SU-DHL-6 (cell line): ENCODE results near the gene LZTR1.
"Not testable (repeated sequence)": the region's sequence is repeated elsewhere in the genome, so short reads cannot be mapped to it uniquely, and the experiment has no call there.

ENCODE experiments used
- H2AFZ ChIP-seq: fragments of 200-600 bp; sonication (generic); 2 replicates; pipeline ENCODE4 v1.6.1; 2014; ENCODE audit warnings: low read depth, mild to moderate bottlenecking, moderate library complexity, mixed read lengths, antibody characterized with exemption, low read length; ENCODE audit not compliant: severe bottlenecking
- H3F3A ChIP-seq: fragments of 200-600 bp; shearing (Covaris generic); 2 replicates; pipeline ENCODE4 v1.6.0; 2016; ENCODE audit warnings: antibody characterized with exemption, mild to moderate bottlenecking; ENCODE audit not compliant: insufficient read depth
- H3K27ac ChIP-seq: fragments of 200-600 bp; sonication (generic); 2 replicates; pipeline ENCODE4 v1.5.1; 2016; ENCODE audit warnings: low read depth, mild to moderate bottlenecking, low read length, moderate library complexity, mixed read lengths
- H3K27me3 ChIP-seq: fragments of 200-600 bp; sonication (generic), shearing (Covaris generic); 2 replicates; pipeline ENCODE4 v1.6.0; 2014; ENCODE audit warnings: mild to moderate bottlenecking, low read length
- H3K36me3 ChIP-seq: fragments of 200-600 bp; sonication (generic); 2 replicates; pipeline ENCODE4 v1.6.1; 2014; ENCODE audit warnings: mild to moderate bottlenecking, low read length, mixed read lengths
- H3K4me2 ChIP-seq: fragments of 300-600, 200-600 bp; shearing (Covaris generic), sonication (generic); 2 replicates; pipeline ENCODE4 v1.6.0; 2014; ENCODE audit warnings: low read length, low read depth, mild to moderate bottlenecking; ENCODE audit not compliant: poor library complexity, severe bottlenecking
- H3K4me3 ChIP-seq: fragments of 200-600 bp; sonication (generic); 2 replicates; pipeline ENCODE4 v1.5.1; 2014; ENCODE audit warnings: antibody characterized with exemption, low read length, mild to moderate bottlenecking, mixed read lengths; ENCODE audit not compliant: insufficient read depth, poor library complexity, severe bottlenecking
- H3K79me2 ChIP-seq: fragments of 200-600 bp; sonication (generic); 2 replicates; pipeline ENCODE4 v1.6.1; 2014; ENCODE audit warnings: mild to moderate bottlenecking, low read length, moderate library complexity; ENCODE audit not compliant: insufficient read depth
- H3K9ac ChIP-seq: fragments of 200-600 bp; sonication (generic); 2 replicates; pipeline ENCODE4 v1.7.0; 2014; ENCODE audit warnings: mild to moderate bottlenecking, low read length
- H3K9me2 ChIP-seq: fragments of 200-600 bp; sonication (generic); replicated peaks from 2 replicates; pipeline ENCODE4 v1.6.1; 2014; ENCODE audit warnings: low read length; ENCODE audit not compliant: insufficient read depth
- H3K9me3 ChIP-seq: fragments of 200-600 bp; sonication (generic); 2 replicates; pipeline ENCODE4 v1.6.1; 2014; ENCODE audit warnings: low read length, mixed read lengths; ENCODE audit not compliant: insufficient read depth
- H4K20me1 ChIP-seq: fragments of 200-600 bp; sonication (generic); 2 replicates; pipeline ENCODE4 v1.6.1; 2014; ENCODE audit warnings: low read depth, mild to moderate bottlenecking, antibody characterized with exemption, low read length, moderate library complexity, mixed read lengths
- EZH2phosphoT487 ChIP-seq: fragments of 200-600 bp; sonication (generic), shearing (Covaris generic); conservative IDR thresholded peaks from 2 replicates; pipeline ENCODE4 v1.6.1; 2018; ENCODE audit warnings: mild to moderate bottlenecking, antibody characterized with exemption, low read length, moderate library complexity, mixed read lengths
- TF ChIP-seq, protein P1 (sequence below): fragments of 200-600 bp; sonication (generic); IDR thresholded peaks from one replicate; pipeline ENCODE4 v1.5.1; 2017; ENCODE audit warnings: antibody characterized with exemption, mild to moderate bottlenecking, low read length, moderate library complexity; ENCODE audit not compliant: insufficient read depth, poor library complexity, severe bottlenecking

LZTR1 gene

DNA sequence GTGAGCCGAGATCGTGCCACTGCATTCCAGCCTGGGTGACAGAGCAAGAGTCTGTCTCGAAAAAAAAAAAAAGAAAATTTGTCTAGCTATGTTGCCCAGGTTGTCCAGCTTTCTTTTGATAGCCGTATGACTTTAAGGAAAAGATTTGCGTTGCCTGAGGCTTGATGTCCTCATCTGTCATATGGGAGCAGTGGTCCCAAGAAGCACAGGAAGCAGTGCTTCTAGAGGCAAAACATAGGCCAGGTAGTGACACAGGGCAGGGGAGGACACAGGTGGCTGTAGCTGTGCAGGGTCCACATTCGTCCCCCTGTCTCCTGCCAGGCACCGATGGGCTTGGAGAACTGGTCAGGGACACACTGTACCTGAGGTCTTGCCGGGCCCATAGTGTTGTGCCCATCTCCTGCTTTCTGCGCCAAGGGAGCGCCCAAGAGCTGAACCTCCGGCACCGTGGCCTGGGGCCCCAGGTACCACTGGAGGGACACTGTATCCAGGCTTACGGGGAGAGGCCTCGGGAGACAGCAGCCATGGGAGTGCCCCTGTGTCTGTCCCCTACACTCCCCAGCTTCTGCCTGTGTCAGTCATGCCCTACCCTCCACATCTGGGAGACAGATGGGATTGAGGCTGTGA lies 65.1 kb downstream of the LZTR1 start:
- H3K4me3 ChIP-seq, result no peak overlapping the region
- H3K4me2 ChIP-seq, result no peak overlapping the region
- TF ChIP-seq EZH2phosphoT487, result no peak
- TF ChIP-seq, protein P1, sequence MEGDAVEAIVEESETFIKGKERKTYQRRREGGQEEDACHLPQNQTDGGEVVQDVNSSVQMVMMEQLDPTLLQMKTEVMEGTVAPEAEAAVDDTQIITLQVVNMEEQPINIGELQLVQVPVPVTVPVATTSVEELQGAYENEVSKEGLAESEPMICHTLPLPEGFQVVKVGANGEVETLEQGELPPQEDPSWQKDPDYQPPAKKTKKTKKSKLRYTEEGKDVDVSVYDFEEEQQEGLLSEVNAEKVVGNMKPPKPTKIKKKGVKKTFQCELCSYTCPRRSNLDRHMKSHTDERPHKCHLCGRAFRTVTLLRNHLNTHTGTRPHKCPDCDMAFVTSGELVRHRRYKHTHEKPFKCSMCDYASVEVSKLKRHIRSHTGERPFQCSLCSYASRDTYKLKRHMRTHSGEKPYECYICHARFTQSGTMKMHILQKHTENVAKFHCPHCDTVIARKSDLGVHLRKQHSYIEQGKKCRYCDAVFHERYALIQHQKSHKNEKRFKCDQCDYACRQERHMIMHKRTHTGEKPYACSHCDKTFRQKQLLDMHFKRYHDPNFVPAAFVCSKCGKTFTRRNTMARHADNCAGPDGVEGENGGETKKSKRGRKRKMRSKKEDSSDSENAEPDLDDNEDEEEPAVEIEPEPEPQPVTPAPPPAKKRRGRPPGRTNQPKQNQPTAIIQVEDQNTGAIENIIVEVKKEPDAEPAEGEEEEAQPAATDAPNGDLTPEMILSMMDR, result no peak
- H3K9me2 ChIP-seq, result no peaks in the 10 kb centered on the region
- no peaks in the 10 kb centered on the region for H3K79me2 ChIP-seq
- H3F3A ChIP-seq, result no peaks in the 10 kb centered on the region
- no peaks in the 10 kb centered on the region for H3K27me3 ChIP-seq
- no peaks in the 10 kb centered on the region for H4K20me1 ChIP-seq
- H3K9me3 ChIP-seq, result no peaks in the 10 kb centered on the region
- H3K9ac ChIP-seq, result no peak overlapping the region
- H3K27ac ChIP-seq, result no peak overlapping the region
- H2AFZ ChIP-seq, result no peak overlapping the region
- no peaks in the 10 kb centered on the region for H3K36me3 ChIP-seq

DNA sequence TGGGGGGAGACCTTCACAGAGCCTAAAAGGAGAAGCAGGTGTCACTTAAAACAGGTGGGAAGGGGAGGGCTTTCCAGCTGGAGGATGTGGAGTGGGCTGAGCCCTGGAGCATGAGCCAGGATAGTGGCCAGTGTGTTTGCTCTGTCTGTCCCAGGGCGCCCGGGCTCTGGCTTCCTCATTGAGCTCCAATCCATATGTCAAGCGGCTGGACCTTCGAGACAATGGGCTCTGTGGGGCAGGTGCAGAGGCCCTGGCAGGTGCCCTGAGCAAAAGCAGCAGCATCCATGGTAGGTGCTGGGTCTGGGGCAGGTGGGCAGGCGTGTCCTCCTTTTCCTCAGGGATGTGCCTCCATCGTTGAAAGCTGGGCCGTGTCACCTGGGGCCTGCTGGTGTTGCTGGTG lies 65.6 kb downstream of the LZTR1 start:
- no peak for TF ChIP-seq EZH2phosphoT487
- Histone ChIP-seq H3K9ac (no peak overlapping the region), H3K9me2 (no peaks in the 10 kb centered on the region), H3K27me3 (no peaks in the 10 kb centered on the region), H3F3A (no peaks in the 10 kb centered on the region), H3K27ac (no peak overlapping the region), H3K4me3 (no peak overlapping the region), H3K4me2 (no peak overlapping the region), H3K9me3 (no peaks in the 10 kb centered on the region), H3K79me2 (no peaks in the 10 kb centered on the region), H3K36me3 (no peaks in the 10 kb centered on the region), H4K20me1 (no peaks in the 10 kb centered on the region), H2AFZ (no peak overlapping the region)

GRCh38 chr22:21048448-21048847 lies 66.4 kb downstream of the LZTR1 start:
- not testable (repeated sequence) for H3K9ac ChIP-seq, H3K9me3 ChIP-seq, H2AFZ ChIP-seq, H4K20me1 ChIP-seq, H3K9me2 ChIP-seq, H3K27ac ChIP-seq, H3K27me3 ChIP-seq, H3K4me3 ChIP-seq, H3K4me2 ChIP-seq, H3K36me3 ChIP-seq, H3K79me2 ChIP-seq, H3F3A ChIP-seq
